ENCODE measurements around the gene MICU2. TPM values are rescaled to one million over a fixed set of nuclear protein-coding genes. Genes with fewer than 3 reads are reported as not detected.
A peak's percentile ranks its signal among the peaks of the same experiment; 100 is the strongest.

Gene MICU2
- total and polyA plus RNA-seq, 2 donors (not counting 3 experiments of a cell fraction or from before 2014, with no cell fraction given): 24.0 to 36.7 TPM

GRCh38 chr13:21579754-21580316 is 24.1 kb downstream of the MICU2 start:
- dilution Hi-C loops (cut with MboI; ENCODE audit: extremely low pct_ligation_motif_present, low sequenced_read_pairs) (no loop called here), intact Hi-C loops (cut with micrococcal nuclease) (no loop called here)
- Histone ChIP-seq H3K4me2 (ENCODE audit: insufficient read depth, low read length) (peak overlapping the region; percentile 32), H2AFZ (ENCODE audit: low read depth, low read length) (no peak overlapping the region), H4K20me1 (replicated peaks; ENCODE audit: control insufficient read depth, extremely low read depth, insufficient read depth, low read length) (no peaks in the 10 kb centered on the region), H3K27me3 (ENCODE audit: control insufficient read depth in 2 of 2, insufficient read depth in 2 of 2, low read length in 2 of 2) (no peaks in the 10 kb centered on the region), H3K36me3 (ENCODE audit: control insufficient read depth in 2 of 2, extremely low read depth in 1 of 2, insufficient read depth in 2 of 2, low read length in 2 of 2) (no peaks in the 10 kb centered on the region), H3K9ac (replicated peaks; ENCODE audit: extremely low read depth, insufficient read depth, low read length) (no peak overlapping the region), H3K4me1 (ENCODE audit: control insufficient read depth, extremely low read depth, insufficient read depth, low read length) (peaks cover 25% of the 10 kb centered on the region), H3K4me3 (replicated peaks in 1 of 3; ENCODE audit: insufficient read depth in 1 of 3, low read depth in 1 of 3, low read length in 3 of 3) (no peak overlapping the region), H3K27ac (ENCODE audit: insufficient read depth, low read depth, low read length) (no peak overlapping the region), H3K9me1 (replicated peaks; ENCODE audit: control insufficient read depth, extremely low read depth, insufficient read depth, low read length) (no peaks in the 10 kb centered on the region), H3K79me2 (ENCODE audit: control insufficient read depth, insufficient read depth, low read length) (peaks cover 7% of the 10 kb centered on the region), H3K9me3 (replicated peaks; ENCODE audit: control insufficient read depth, insufficient read depth, low read length) (no peaks in the 10 kb centered on the region)
- ChIA-PET CTCF (interaction anchor here (1.2 to 2.5 kb wide), 2 partner anchors 19 to 22 kb away, joined by 3 to 7 read pairs; no protein-coding TSS in a partner anchor), POLR2A (no interaction called here)
- no TSS peak for BruUV-seq (replicated peaks)
- peak; percentile 68 for FAIRE-seq
- peak; percentile 7 for DNase-seq (ENCODE audit: low read depth, low spot score)
- TF ChIP-seq FOS (IDR thresholded peaks at IDR 0.05; ENCODE audit: borderline replicate concordance, insufficient read depth, low read length): peak; percentile 10
- TF ChIP-seq POLR2AphosphoS5 (IDR thresholded peaks at IDR 0.05; ENCODE audit: insufficient read depth, low read depth, low read length): no peak
- TF ChIP-seq, protein P1, sequence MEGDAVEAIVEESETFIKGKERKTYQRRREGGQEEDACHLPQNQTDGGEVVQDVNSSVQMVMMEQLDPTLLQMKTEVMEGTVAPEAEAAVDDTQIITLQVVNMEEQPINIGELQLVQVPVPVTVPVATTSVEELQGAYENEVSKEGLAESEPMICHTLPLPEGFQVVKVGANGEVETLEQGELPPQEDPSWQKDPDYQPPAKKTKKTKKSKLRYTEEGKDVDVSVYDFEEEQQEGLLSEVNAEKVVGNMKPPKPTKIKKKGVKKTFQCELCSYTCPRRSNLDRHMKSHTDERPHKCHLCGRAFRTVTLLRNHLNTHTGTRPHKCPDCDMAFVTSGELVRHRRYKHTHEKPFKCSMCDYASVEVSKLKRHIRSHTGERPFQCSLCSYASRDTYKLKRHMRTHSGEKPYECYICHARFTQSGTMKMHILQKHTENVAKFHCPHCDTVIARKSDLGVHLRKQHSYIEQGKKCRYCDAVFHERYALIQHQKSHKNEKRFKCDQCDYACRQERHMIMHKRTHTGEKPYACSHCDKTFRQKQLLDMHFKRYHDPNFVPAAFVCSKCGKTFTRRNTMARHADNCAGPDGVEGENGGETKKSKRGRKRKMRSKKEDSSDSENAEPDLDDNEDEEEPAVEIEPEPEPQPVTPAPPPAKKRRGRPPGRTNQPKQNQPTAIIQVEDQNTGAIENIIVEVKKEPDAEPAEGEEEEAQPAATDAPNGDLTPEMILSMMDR (IDR thresholded peaks at IDR 0.05; ENCODE audit: extremely low read depth in 1 of 2, insufficient read depth in 1 of 2, low read depth in 1 of 2, low read length in 2 of 2): no peak
- TF ChIP-seq, protein P2, sequence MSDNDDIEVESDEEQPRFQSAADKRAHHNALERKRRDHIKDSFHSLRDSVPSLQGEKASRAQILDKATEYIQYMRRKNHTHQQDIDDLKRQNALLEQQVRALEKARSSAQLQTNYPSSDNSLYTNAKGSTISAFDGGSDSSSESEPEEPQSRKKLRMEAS (IDR thresholded peaks at IDR 0.05; ENCODE audit: insufficient read depth, insufficient read length): no peak

- dilution Hi-C loops (cut with MboI; ENCODE audit: extremely low pct_ligation_motif_present, low sequenced_read_pairs): no loop called here
- Histone ChIP-seq H2AFZ (ENCODE audit: low read depth, low read length) (no peak overlapping the region), H3K4me2 (ENCODE audit: insufficient read depth, low read length) (no peak overlapping the region), H4K20me1 (replicated peaks; ENCODE audit: control insufficient read depth, extremely low read depth, insufficient read depth, low read length) (no peaks in the 10 kb centered on the region), H3K9ac (replicated peaks; ENCODE audit: extremely low read depth, insufficient read depth, low read length) (no peak overlapping the region), H3K27ac (ENCODE audit: insufficient read depth, low read depth, low read length) (no peak overlapping the region), H3K27me3 (ENCODE audit: control insufficient read depth in 2 of 2, insufficient read depth in 2 of 2, low read length in 2 of 2) (no peaks in the 10 kb centered on the region), H3K79me2 (ENCODE audit: control insufficient read depth, insufficient read depth, low read length) (peaks cover 6% of the 10 kb centered on the region), H3K9me1 (replicated peaks; ENCODE audit: control insufficient read depth, extremely low read depth, insufficient read depth, low read length) (no peaks in the 10 kb centered on the region), H3K4me1 (ENCODE audit: control insufficient read depth, extremely low read depth, insufficient read depth, low read length) (peaks cover 20% of the 10 kb centered on the region), H3K9me3 (replicated peaks; ENCODE audit: control insufficient read depth, insufficient read depth, low read length) (no peaks in the 10 kb centered on the region), H3K36me3 (ENCODE audit: control insufficient read depth in 2 of 2, extremely low read depth in 1 of 2, insufficient read depth in 2 of 2, low read length in 2 of 2) (no peaks in the 10 kb centered on the region), H3K4me3 (replicated peaks in 1 of 3; ENCODE audit: insufficient read depth in 1 of 3, low read depth in 1 of 3, low read length in 3 of 3) (no peak overlapping the region)
- TF ChIP-seq GATA2 (IDR thresholded peaks at IDR 0.05; ENCODE audit: insufficient read depth, insufficient read length, low read depth, low read length) (no peak), EZH2 (IDR thresholded peaks at IDR 0.05; ENCODE audit: borderline replicate concordance, low read depth, low read length, severe bottlenecking) (no peak), MYC (IDR thresholded peaks at IDR 0.05; ENCODE audit: low read depth, low read length) (no peak), JUN (IDR thresholded peaks at IDR 0.05; ENCODE audit: borderline replicate concordance, insufficient read depth, insufficient read length, low read depth) (no peak), FOS (IDR thresholded peaks at IDR 0.05; ENCODE audit: borderline replicate concordance, insufficient read depth, low read length) (no peak), POLR2A (IDR thresholded peaks at IDR 0.05; ENCODE audit: low read depth, low read length) (no peak), POLR2AphosphoS5 (IDR thresholded peaks at IDR 0.05; ENCODE audit: insufficient read depth, low read depth, low read length) (no peak)
- TF ChIP-seq, protein P1 (IDR thresholded peaks at IDR 0.05; ENCODE audit: extremely low read depth in 1 of 2, insufficient read depth in 1 of 2, low read depth in 1 of 2, low read length in 2 of 2): no peak
- TF ChIP-seq, protein P2 (IDR thresholded peaks at IDR 0.05; ENCODE audit: insufficient read depth, insufficient read length): no peak
- ChIA-PET POLR2A (no interaction called here), CTCF (interaction anchor here (1.3 to 2.5 kb wide), 2 partner anchors 21 to 60 kb away, joined by 4 to 7 read pairs; no protein-coding TSS in a partner anchor)
- intact Hi-C loops (cut with micrococcal nuclease): no loop called here
- no TSS peak for BruUV-seq (replicated peaks)
- DNase-seq (ENCODE audit: low read depth, low spot score) (no peak), FAIRE-seq (no peak)
Measured at GRCh38 chr13:21578748-21579147, 25.2 kb downstream of the MICU2 start.

All from endothelial cell of umbilical vein (primary cell).